NCI-H146 treated with DMSO at 0.1 percent for 48 hours (cell line): Measurements from ENCODE around the gene STK11IP.
"Not testable (repeated sequence)": the region's sequence is repeated elsewhere in the genome, so short reads cannot be mapped to it uniquely, and the experiment has no call there.

Experiments used
- DNase-seq: peaks from one replicate; lab custom pipeline; 2025; ENCODE audit not compliant: unreplicated experiment; lab: John Stamatoyannopoulos, UW

The STK11IP gene

GRCh38 chr2:219644801-219645480 lies 47.3 kb downstream of the STK11IP start:
- no peak for DNase-seq

GRCh38 chr2:219645631-219646527 lies 48.2 kb downstream of the STK11IP start:
- DNase-seq = no peak

GRCh38 chr2:219648176-219648575 lies 50.5 kb downstream of the STK11IP start:
- no peak for DNase-seq

- DNase-seq = no peak
Measured at GRCh38 chr2:219648963-219649362, 51.3 kb downstream of the STK11IP start.

GRCh38 chr2:219650426-219651248 lies 53.0 kb downstream of the STK11IP start:
- no peak for DNase-seq

GRCh38 chr2:219651656-219652055 lies 54.0 kb downstream of the STK11IP start:
- DNase-seq = not testable (repeated sequence)

GRCh38 chr2:219656526-219656925 lies 58.9 kb downstream of the STK11IP start:
- DNase-seq = no peak

- DNase-seq = no peak
Measured at GRCh38 chr2:219658196-219658846, 60.7 kb downstream of the STK11IP start.

GRCh38 chr2:219658874-219659273 lies 61.2 kb downstream of the STK11IP start:
- no peak for DNase-seq

- no peak for DNase-seq
Measured at GRCh38 chr2:219661197-219661954, 63.7 kb downstream of the STK11IP start.

GRCh38 chr2:219661955-219662395 lies 64.3 kb downstream of the STK11IP start:
- no peak for DNase-seq

- no peak for DNase-seq
Measured at GRCh38 chr2:219662566-219662965, 64.9 kb downstream of the STK11IP start.

- DNase-seq = no peak
Measured at GRCh38 chr2:219663116-219663762, 65.6 kb downstream of the STK11IP start.

- no peak for DNase-seq
Measured at GRCh38 chr2:219664041-219664440, 66.4 kb downstream of the STK11IP start.

- no peak for DNase-seq
Measured at GRCh38 chr2:219664944-219665343, 67.3 kb downstream of the STK11IP start.

GRCh38 chr2:219665926-219666325 lies 68.3 kb downstream of the STK11IP start:
- DNase-seq = no peak
